K562 (cell line): Measurements from ENCODE around the gene CFD. TPM values are rescaled to one million over a fixed set of nuclear protein-coding genes. Genes with fewer than 3 reads are reported as not detected.

Experiments used
- ARNT ChIP-seq, 2 experiments: fragments of 450-650 bp; IDR thresholded peaks; 2 replicates each; pipeline ENCODE4 v1.6.1; 2016; ENCODE audit warnings: mild to moderate bottlenecking in 1 of 2
- ATF3 ChIP-seq, 2 experiments: fragments of 450-650 bp in 1 of 2; sonication (generic) in 1 of 2; formaldehyde crosslinking in 1 of 2; IDR thresholded peaks in 1 of 2; conservative IDR thresholded peaks in 1 of 2; 2 replicates each; pipeline versions ENCODE4 v1.6.1 to v1.8.1; 2016 to 2023; ENCODE audit warnings: mild to moderate bottlenecking in 2 of 2, moderate library complexity in 2 of 2, inconsistent platforms in 1 of 2, missing genetic modification reagents in 1 of 2
- DEAF1 ChIP-seq: fragments of 450-650 bp; formaldehyde crosslinking; IDR thresholded peaks from 2 replicates; pipeline ENCODE4 v1.4.0; 2020; ENCODE audit warnings: mild to moderate bottlenecking, moderate library complexity
- ELF1 ChIP-seq: fragments of 200-800 bp; sonication (Bioruptor generic); IDR thresholded peaks from 2 replicates; pipeline ENCODE4 v1.6.1; 2016; ENCODE audit warnings: missing genetic modification characterization, missing compliant biosample characterization
- HES1 ChIP-seq: fragments of 450-650 bp; IDR thresholded peaks from 2 replicates; pipeline ENCODE4 v1.6.1; 2016; ENCODE audit warnings: low read depth, mild to moderate bottlenecking, moderate library complexity
- HLTF ChIP-seq: fragments of 450-650 bp; IDR thresholded peaks from 2 replicates; pipeline ENCODE4 v1.6.1; 2016
- HMBOX1 ChIP-seq: sonication (generic); IDR thresholded peaks from 2 replicates; pipeline ENCODE4 v1.6.1; 2016
- HOXB6 ChIP-seq: fragments of 250-450 bp; sonication (Bioruptor Pico); IDR thresholded peaks from 2 replicates; pipeline ENCODE4 v1.5.1; 2022; ENCODE audit warnings: mild to moderate bottlenecking, borderline replicate concordance
- KLF10 ChIP-seq: fragments of 250-450 bp; sonication (Bioruptor Pico); IDR thresholded peaks from 2 replicates; pipeline ENCODE4 v1.6.1; 2021; ENCODE audit warnings: matching md5 sums
- KLF16 ChIP-seq: IDR thresholded peaks from 2 replicates; pipeline ENCODE4 v1.6.1; 2016; ENCODE audit warnings: antibody characterized with exemption
- LEF1 ChIP-seq: fragments of 450-650 bp; IDR thresholded peaks from 2 replicates; pipeline ENCODE4 v1.6.1; 2016; ENCODE audit warnings: mild to moderate bottlenecking
- NEUROD1 ChIP-seq: fragments of 150-350 bp; IDR thresholded peaks from 2 replicates; pipeline ENCODE4 v1.6.1; 2014; ENCODE audit warnings: borderline replicate concordance, low read length, low read depth; ENCODE audit not compliant: partially characterized antibody
- NFE2 ChIP-seq: IDR thresholded peaks from 2 replicates; pipeline ENCODE4 v1.6.1; 2014; ENCODE audit warnings: antibody characterized with exemption, low read depth
- NR2F6 ChIP-seq: fragments of 450-650 bp; formaldehyde crosslinking; IDR thresholded peaks from 2 replicates; pipeline ENCODE4 v1.4.0; 2020; ENCODE audit warnings: mild to moderate bottlenecking
- PRMT5 ChIP-seq: sonication (generic); formaldehyde crosslinking; IDR thresholded peaks from 2 replicates; pipeline ENCODE4 v1.5.0; 2020; ENCODE audit warnings: missing genetic modification reagents
- STAG1 ChIP-seq: sonication (generic); formaldehyde crosslinking; IDR thresholded peaks from 2 replicates; pipeline ENCODE4 v1.5.0; 2020; ENCODE audit warnings: missing genetic modification reagents, borderline replicate concordance
- TAL1 ChIP-seq: fragments of 450-650 bp; IDR thresholded peaks from 2 replicates; pipeline ENCODE4 v1.6.1; 2016; ENCODE audit warnings: mild to moderate bottlenecking
- TCF7L2 ChIP-seq: fragments of 150-350 bp; IDR thresholded peaks from 2 replicates; pipeline ENCODE4 v1.6.1; 2016; ENCODE audit warnings: low read depth, mild to moderate bottlenecking, low read length, moderate library complexity
- TCFL5 ChIP-seq: fragments of 250-450 bp; sonication (Bioruptor Pico); conservative IDR thresholded peaks from 2 replicates; pipeline ENCODE4 v1.6.1; 2021; ENCODE audit warnings: mild to moderate bottlenecking, moderate library complexity, matching md5 sums
- THRAP3 ChIP-seq: fragments of 450-650 bp; IDR thresholded peaks from 2 replicates; pipeline ENCODE4 v1.6.1; 2016; ENCODE audit warnings: mild to moderate bottlenecking, inconsistent platforms, borderline replicate concordance
- ZBTB8A ChIP-seq: fragments of 450-650 bp; IDR thresholded peaks from 2 replicates; pipeline ENCODE4 v1.6.1; 2018; ENCODE audit warnings: mild to moderate bottlenecking, moderate library complexity; ENCODE audit not compliant: partially characterized antibody
- ZFP36 ChIP-seq: fragments of 150-350 bp; IDR thresholded peaks from 2 replicates; pipeline ENCODE4 v1.6.1; 2018; ENCODE audit warnings: low read length, low read depth; ENCODE audit not compliant: partially characterized antibody
- ZKSCAN1 ChIP-seq: fragments of 150-350 bp; IDR thresholded peaks from 2 replicates; pipeline ENCODE4 v1.6.1; 2016; ENCODE audit warnings: low read depth, low read length
- ZNF12 ChIP-seq: sonication (generic); formaldehyde crosslinking; IDR thresholded peaks from 2 replicates; pipeline ENCODE4 v1.4.0; 2020; ENCODE audit warnings: mild to moderate bottlenecking, missing genetic modification reagents
- ZNF133 ChIP-seq: fragments of 250-450 bp; sonication (Bioruptor Pico); IDR thresholded peaks from 2 replicates; pipeline ENCODE4 v1.4.0; 2020; ENCODE audit warnings: mild to moderate bottlenecking
- ZNF274 ChIP-seq: IDR thresholded peaks from 2 replicates; pipeline ENCODE4 v1.6.1; 2011; ENCODE audit warnings: low read depth, mild to moderate bottlenecking, low read length, moderate library complexity, borderline replicate concordance
- ZNF589 ChIP-seq: fragments of 200-800 bp; sonication (Bioruptor generic); IDR thresholded peaks from 2 replicates; pipeline ENCODE4 v1.6.1; 2016; ENCODE audit warnings: low read depth, missing genetic modification characterization, missing compliant biosample characterization
- polyA plus RNA-seq, 8 experiments: library from polyadenylated mRNA; depleted of rRNA in 4 of 8; stranded (reverse) in 5 of 8; unstranded in 3 of 8; fragments of >200 nt; fragmentation: Nextera tagmentation in 2 of 8; fragmentation: Illumina TruSeq in 1 of 8; extraction: Ambion mirVana in 2 of 8; extraction: Trizol in 1 of 8; gene quantifications; 2 replicates each; pipeline versions ENCODE4 v1.2.1 to v1.2.3, GENCODE V29; 2011 to 2014; ENCODE audit warnings: inconsistent platforms in 1 of 8, missing spikeins in 1 of 8
- total RNA-seq, 7 experiments: library from RNA; depleted of rRNA in 6 of 7; stranded (reverse); fragments of >200 nt in 6 of 7; fragmentation: Illumina TruSeq in 2 of 7; extraction: Trizol in 2 of 7; gene quantifications; 2 replicates each; pipeline versions ENCODE4 v1.2.1 to v1.2.3, GENCODE V29; 2011 to 2021; ENCODE audit warnings: low replicate concordance in 1 of 7

Gene CFD
- total and polyA plus RNA-seq, 9 of the 15 experiments (the other 6 are each of a cell fraction or from before 2014, with no cell fraction given) = 0.52 to 59.4 (median 7.6) TPM

GRCh38 chr19:861756-862580 lies 2.5 kb downstream of the CFD start (continued):
- no peak for TF ChIP-seq HMBOX1
- TF ChIP-seq ZKSCAN1 = no peak
- TF ChIP-seq ZNF12 (CRISPR knock-in tag) = no peak
- no peak for TF ChIP-seq STAG1 (CRISPR knock-in tag)
- TF ChIP-seq NR2F6 (CRISPR knock-in tag) = no peak
- no peak for TF ChIP-seq NFE2
- no peak for TF ChIP-seq ZNF133 (CRISPR knock-in tag)
- no peak for TF ChIP-seq ZNF589 (CRISPR knock-in tag)
- no peak for TF ChIP-seq LEF1
- 0 out of 2 replicates have a peak, but pooled peaks have one; percentile 63 for TF ChIP-seq HLTF
- no peak for TF ChIP-seq PRMT5 (CRISPR knock-in tag)
- no peak for TF ChIP-seq TAL1
- TF ChIP-seq ELF1 (tag) = no peak
- no peak for TF ChIP-seq ARNT (IDR thresholded peaks at IDR 0.05)
- no peak for TF ChIP-seq THRAP3
- no peak for TF ChIP-seq HES1
- TF ChIP-seq NEUROD1 = no peak
- no peak for TF ChIP-seq TCFL5
- TF ChIP-seq KLF10 (CRISPR knock-in tag) = no peak
- peak; percentile 35 for TF ChIP-seq ZFP36
- peak; percentile 42; the same call in 1 of the 2 replicates for TF ChIP-seq KLF16
- TF ChIP-seq DEAF1 (CRISPR knock-in tag) = no peak
- no peak for TF ChIP-seq HOXB6 (CRISPR knock-in tag)
- TF ChIP-seq TCF7L2 = no peak
- no peak for TF ChIP-seq ZBTB8A
- TF ChIP-seq ATF3 (IDR thresholded peaks at IDR 0.05) = no peak
- TF ChIP-seq ATF3 (CRISPR knock-in tag; conservative IDR thresholded peaks at IDR 0.05) = no peak
- TF ChIP-seq ZNF274 = no peak
